Neural progenitor cell (in vitro differentiated cells): ENCODE data around the gene SCAPER. TPM values are rescaled to one million over a fixed set of nuclear protein-coding genes. Genes with fewer than 3 reads are reported as not detected.

Experiments used
- DNase-seq: peaks from one replicate; pipeline ENCODE4 v3.0.0-alpha.2; 2016; ENCODE audit warnings: low spot score
- H2AFZ ChIP-seq: fragments of 200-600 bp; sonication (generic); replicated peaks from 2 replicates; pipeline ENCODE4 v1.6.1; 2016; ENCODE audit warnings: antibody characterized with exemption
- H3F3A ChIP-seq: fragments of 200-600 bp; sonication (generic); 2 replicates; pipeline ENCODE4 v1.6.1; 2016; ENCODE audit warnings: antibody characterized with exemption, low read depth
- H3K27ac ChIP-seq: fragments of 200-600 bp; sonication (generic); 2 replicates; pipeline ENCODE4 v1.5.1; 2016; ENCODE audit warnings: mild to moderate bottlenecking
- H3K27me3 ChIP-seq: fragments of 200-600 bp; sonication (generic); 2 replicates; pipeline ENCODE4 v1.6.1; 2016; ENCODE audit warnings: mild to moderate bottlenecking, moderate library complexity
- H3K36me3 ChIP-seq: fragments of 200-600 bp; sonication (generic); 2 replicates; pipeline ENCODE4 v1.5.1; 2016
- H3K4me1 ChIP-seq: fragments of 200-600 bp; sonication (generic); 2 replicates; pipeline ENCODE4 v1.6.1; 2016; ENCODE audit warnings: mixed run types
- H3K4me2 ChIP-seq: fragments of 200-600 bp; sonication (generic); 2 replicates; pipeline ENCODE4 v1.6.1; 2016
- H3K4me3 ChIP-seq: fragments of 200-600 bp; sonication (generic); 2 replicates; pipeline ENCODE4 v1.5.1; 2016
- H3K79me2 ChIP-seq: fragments of 200-600 bp; sonication (generic); 2 replicates; pipeline ENCODE4 v1.6.1; 2016; ENCODE audit warnings: low read depth
- H3K9ac ChIP-seq: fragments of 200-600 bp; sonication (generic); 2 replicates; pipeline ENCODE4 v1.6.1; 2016
- H3K9me3 ChIP-seq: fragments of 200-600 bp; sonication (generic); 2 replicates; pipeline ENCODE4 v1.5.1; 2016; ENCODE audit warnings: low read depth
- H4K20me1 ChIP-seq: fragments of 200-600 bp; sonication (generic); 2 replicates; pipeline ENCODE4 v1.6.1; 2016; ENCODE audit warnings: low read depth
- H3K27ac Mint-ChIP-seq: 3 replicates; pipeline ENCODE4 v1.8.0; 2021; ENCODE audit warnings: mixed read lengths
- H3K27me3 Mint-ChIP-seq: 2 replicates; pipeline ENCODE4 v1.8.0; 2022; ENCODE audit warnings: low read depth, mild to moderate bottlenecking, inconsistent platforms, moderate library complexity, mixed read lengths; ENCODE audit not compliant: insufficient read depth
- H3K36me3 Mint-ChIP-seq: 3 replicates; pipeline ENCODE4 v1.8.0; 2021; ENCODE audit warnings: mixed read lengths
- H3K4me1 Mint-ChIP-seq: 3 replicates; pipeline ENCODE4 v1.8.0; 2021; ENCODE audit warnings: mixed read lengths
- H3K4me3 Mint-ChIP-seq: 3 replicates; pipeline ENCODE4 v1.8.0; 2021; ENCODE audit warnings: mild to moderate bottlenecking, moderate library complexity, mixed read lengths
- H3K9me3 Mint-ChIP-seq: 3 replicates; pipeline ENCODE4 v1.8.0; 2020; ENCODE audit warnings: mixed read lengths
- CTCF ChIP-seq: fragments of 200-600 bp; sonication (generic); IDR thresholded peaks from 2 replicates; pipeline ENCODE4 v1.5.1; 2017; ENCODE audit warnings: antibody characterized with exemption, mild to moderate bottlenecking
- EZH2 ChIP-seq: fragments of 200-600 bp; sonication (generic); IDR thresholded peaks from 2 replicates; pipeline ENCODE4 v1.6.1; 2017; ENCODE audit warnings: antibody characterized with exemption, mild to moderate bottlenecking, moderate library complexity
- EZH2phosphoT487 ChIP-seq: fragments of 200-600 bp; sonication (generic); IDR thresholded peaks from 2 replicates; pipeline ENCODE4 v1.6.1; 2017; ENCODE audit warnings: antibody characterized with exemption
- total RNA-seq: library from RNA; depleted of rRNA; stranded (reverse); fragments of >200 nt; gene quantifications from 2 replicates; pipeline ENCODE4 v1.2.3, GENCODE V29; 2015; ENCODE audit warnings: low replicate concordance

The SCAPER gene
- total RNA-seq, 1 donor from 2014 or later = 20.4 TPM

GRCh38 chr15:76327191-76328105 lies 577.7 kb downstream of the SCAPER start:
- Histone ChIP-seq H3K9me3 (no peaks in the 10 kb centered on the region), H3K27me3 (peaks cover 13% of the 10 kb centered on the region), H3K79me2 (no peaks in the 10 kb centered on the region), H3F3A (no peaks in the 10 kb centered on the region), H3K4me3 (no peak overlapping the region), H3K9ac (no peak overlapping the region), H2AFZ (no peak overlapping the region), H3K4me2 (no peak overlapping the region), H4K20me1 (no peaks in the 10 kb centered on the region), H3K27ac (no peak overlapping the region), H3K36me3 (no peaks in the 10 kb centered on the region), H3K4me1 (no peaks in the 10 kb centered on the region)
- Mint-ChIP-seq H3K4me3 (no peak overlapping the region), H3K27me3 (peaks cover 11% of the 10 kb centered on the region), H3K4me1 (no peaks in the 10 kb centered on the region), H3K27ac (no peak overlapping the region), H3K9me3 (no peaks in the 10 kb centered on the region), H3K36me3 (no peaks in the 10 kb centered on the region)
- DNase-seq = no peak
- TF ChIP-seq CTCF (no peak), EZH2 (no peak), EZH2phosphoT487 (no peak)

GRCh38 chr15:76325704-76326103 lies 579.4 kb downstream of the SCAPER start:
- Histone ChIP-seq H3K27me3 (peaks cover 13% of the 10 kb centered on the region), H3K4me1 (peaks cover 9% of the 10 kb centered on the region)
- H3K36me3 Mint-ChIP-seq = no peaks in the 10 kb centered on the region

GRCh38 chr15:76324066-76324465 lies 581.1 kb downstream of the SCAPER start:
- H3K27me3 Mint-ChIP-seq = peaks cover 8% of the 10 kb centered on the region
- Histone ChIP-seq H2AFZ (no peak overlapping the region), H3K27me3 (peaks cover 13% of the 10 kb centered on the region), H3K4me2 (no peak overlapping the region), H3K36me3 (no peaks in the 10 kb centered on the region), H3K4me3 (no peak overlapping the region), H3K9ac (no peak overlapping the region), H3K9me3 (no peaks in the 10 kb centered on the region), H3F3A (no peaks in the 10 kb centered on the region), H3K27ac (no peak overlapping the region), H4K20me1 (no peaks in the 10 kb centered on the region), H3K79me2 (no peaks in the 10 kb centered on the region), H3K4me1 (peaks cover 9% of the 10 kb centered on the region)
- peaks cover 7% of the 10 kb centered on the region for H3K4me1 Mint-ChIP-seq
- no peaks in the 10 kb centered on the region for H3K9me3 Mint-ChIP-seq
- TF ChIP-seq EZH2 = no peak
- TF ChIP-seq EZH2phosphoT487 = no peak
- no peak for TF ChIP-seq CTCF
- H3K4me3 Mint-ChIP-seq = no peak overlapping the region
- no peak overlapping the region for H3K27ac Mint-ChIP-seq
- H3K36me3 Mint-ChIP-seq = no peaks in the 10 kb centered on the region
- DNase-seq = no peak

More at GRCh38 chr15:76325704-76326103, 579.4 kb downstream of the SCAPER start:
- no peak overlapping the region for H3K27ac Mint-ChIP-seq
- Histone ChIP-seq H3K4me2 (no peak overlapping the region), H3K36me3 (no peaks in the 10 kb centered on the region), H3K27ac (no peak overlapping the region), H3F3A (no peaks in the 10 kb centered on the region), H2AFZ (no peak overlapping the region), H3K79me2 (no peaks in the 10 kb centered on the region), H3K9me3 (no peaks in the 10 kb centered on the region), H3K9ac (no peak overlapping the region), H4K20me1 (no peaks in the 10 kb centered on the region), H3K4me3 (no peak overlapping the region)
- TF ChIP-seq CTCF = no peak
- H3K4me1 Mint-ChIP-seq = peaks cover 7% of the 10 kb centered on the region
- H3K4me3 Mint-ChIP-seq = no peak overlapping the region
- no peaks in the 10 kb centered on the region for H3K9me3 Mint-ChIP-seq
- H3K27me3 Mint-ChIP-seq = peaks cover 10% of the 10 kb centered on the region
- no peak for DNase-seq
